Small intestine (tissue), 7 donors: ENCODE results near the gene SELENBP1. TPM values are rescaled to one million over a fixed set of nuclear protein-coding genes. Genes with fewer than 3 reads are reported as not detected.
"Not testable (repeated sequence)": the region's sequence is repeated elsewhere in the genome, so short reads cannot be mapped to it uniquely, and the experiment has no call there.

Experiments
- DNase-seq, 2 donors: peaks; one replicate each; pipeline versions ENCODE4 v3.0.0 to v3.0.0-alpha.2; 2013
- FAIRE-seq: peaks from 2 replicates; lab custom pipeline; 2012; peaks lifted over from hg19 to GRCh38; lab: Jason Lieb, UNC
- H3K27ac ChIP-seq, 3 donors: one replicate each; pipeline ENCODE4 v1.5.1; 2013; ENCODE audit warnings: low read length in 2 of 3, mild to moderate bottlenecking in 2 of 3, control low read depth in 1 of 3, inconsistent platforms in 1 of 3, low read depth in 1 of 3, moderate library complexity in 1 of 3
- H3K27me3 ChIP-seq, 3 donors: one replicate each; pipeline ENCODE4 v1.6.1; 2013; ENCODE audit warnings: low read length in 3 of 3, inconsistent platforms in 1 of 3; ENCODE audit not compliant: control insufficient read depth in 3 of 3, insufficient read depth in 3 of 3
- H3K36me3 ChIP-seq, 3 donors: one replicate each; pipeline ENCODE4 v1.6.1; 2013; ENCODE audit warnings: low read length in 3 of 3, inconsistent platforms in 1 of 3, low read depth in 1 of 3, mild to moderate bottlenecking in 1 of 3, moderate library complexity in 1 of 3; ENCODE audit not compliant: control insufficient read depth in 3 of 3, insufficient read depth in 2 of 3
- H3K4me1 ChIP-seq, 3 donors: one replicate each; pipeline ENCODE4 v1.6.1; 2013; ENCODE audit warnings: low read length in 2 of 3, inconsistent platforms in 1 of 3, low read depth in 1 of 3, mild to moderate bottlenecking in 1 of 3, moderate library complexity in 1 of 3; ENCODE audit not compliant: control insufficient read depth in 3 of 3, insufficient read depth in 2 of 3
- H3K4me3 ChIP-seq, 3 donors: one replicate each; pipeline ENCODE4 v1.5.1; 2013; ENCODE audit warnings: low read length in 3 of 3, control low read depth in 1 of 3, inconsistent platforms in 1 of 3, low read depth in 1 of 3, mild to moderate bottlenecking in 1 of 3, moderate library complexity in 1 of 3
- H3K9me3 ChIP-seq, 2 donors: one replicate each; pipeline ENCODE4 v1.6.1; 2013; ENCODE audit warnings: low read depth in 1 of 2, low read length in 1 of 2; ENCODE audit not compliant: control insufficient read depth in 2 of 2, insufficient read depth in 1 of 2
- WGBS, 3 donors: extraction: QIAGEN DNeasy Blood & Tissue Kit; methylation state at CpG; one replicate each; pipeline ENCODE4 v1.1.7; 2013; 5-methylcytosine and 5-hydroxymethylcytosine counted together
- polyA plus RNA-seq, 4 donors: library from polyadenylated mRNA; stranded (reverse) in 3 of 4; unstranded in 1 of 4; fragments of 200-250 nt in 3 of 4; fragments of 120-200 nt in 1 of 4; gene quantifications; one replicate each; pipeline versions ENCODE4 v1.2.1 to v1.2.3, GENCODE V29; 2013
- donor health status: healthy with polysubstance abuse.
- donor health status: control.
- donor health status: control.
- donor health status: Bipolar disorder and iron deficiency.
- donor health status: healthy.

SELENBP1 gene
- polyA plus RNA-seq, 4 donors = 83.7 to 302 (median 132) TPM

GRCh38 chr1:151361883-151362282 is 10.6 kb downstream of the SELENBP1 start:
- no peak for FAIRE-seq
- H3K4me3 ChIP-seq = no peak overlapping the region
- H3K9me3 ChIP-seq = peaks cover 0 to 16% of the 10 kb centered on the region in 2 donors
- DNase-seq = no peak
- no peak overlapping the region for H3K27ac ChIP-seq
- H3K27me3 ChIP-seq = no peaks in the 10 kb centered on the region
- H3K4me1 ChIP-seq = no peaks in the 10 kb centered on the region
- H3K36me3 ChIP-seq = peaks cover 0 to 41% (median 9%) of the 10 kb centered on the region in 3 donors

- DNase-seq = no peak
- Histone ChIP-seq H3K36me3 (no peaks in the 10 kb centered on the region), H3K4me1 (no peaks in the 10 kb centered on the region), H3K4me3 (no peak overlapping the region), H3K9me3 (peaks cover 0 to 7% of the 10 kb centered on the region in 2 donors), H3K27me3 (no peaks in the 10 kb centered on the region), H3K27ac (no peak overlapping the region)
- FAIRE-seq = no peak
- WGBS, 3 donors = 55 to 67% (median 61%) methylated on average over 2 of the region's 2 CpGs
Observed at GRCh38 chr1:151356696-151357095, 15.8 kb downstream of the SELENBP1 start.

GRCh38 chr1:151352021-151352718 is 20.3 kb downstream of the SELENBP1 start:
- FAIRE-seq (no peak), DNase-seq (peak in 1 of 2 donors; percentile 63)
- Histone ChIP-seq H3K36me3 (no peaks in the 10 kb centered on the region), H3K4me1 (peaks cover 0 to 5% (median 5%) of the 10 kb centered on the region in 3 donors), H3K9me3 (peaks cover 0 to 17% of the 10 kb centered on the region in 2 donors), H3K27ac (no peak overlapping the region), H3K4me3 (no peak overlapping the region), H3K27me3 (no peaks in the 10 kb centered on the region)
- 86 to 93% (median 86%) methylated on average over 6 of the region's 6 CpGs for WGBS, 3 donors

GRCh38 chr1:151350323-151350722 is 22.2 kb downstream of the SELENBP1 start:
- Histone ChIP-seq H3K4me1 (peaks cover 4 to 15% (median 8%) of the 10 kb centered on the region in 3 donors), H3K9me3 (peaks cover 0 to 17% of the 10 kb centered on the region in 2 donors)
- H3K4me3 ChIP-seq, H3K36me3 ChIP-seq, FAIRE-seq, H3K27ac ChIP-seq, DNase-seq, H3K27me3 ChIP-seq: not testable (repeated sequence)
- 93 to 98% (median 96%) methylated on average over 9 of the region's 9 CpGs for WGBS, 3 donors

GRCh38 chr1:151347523-151348246 is 24.8 kb downstream of the SELENBP1 start:
- H3K27me3 ChIP-seq = no peaks in the 10 kb centered on the region
- H3K4me1 ChIP-seq = peaks cover 4 to 15% (median 8%) of the 10 kb centered on the region in 3 donors
- peak overlapping the region; percentile 65 to 95 (median 86) for H3K27ac ChIP-seq
- FAIRE-seq = no peak
- no peak for DNase-seq
- peaks cover 0 to 14% of the 10 kb centered on the region in 2 donors for H3K9me3 ChIP-seq
- WGBS, 3 donors = 28 to 32% (median 30%) methylated on average over 12 of the region's 12 CpGs
- peak overlapping the region in 2 of 3 donors; percentile 82 for H3K4me3 ChIP-seq
- H3K36me3 ChIP-seq = peaks cover 4 to 25% (median 11%) of the 10 kb centered on the region in 3 donors

GRCh38 chr1:151346769-151347522 is 25.6 kb downstream of the SELENBP1 start, which contains the start of gene RFX5:
Gene RFX5 (minus strand): TSS chr1:151347252. CDS start chr1:151346320, 932 bp downstream.
- Histone ChIP-seq H3K27me3 (no peaks in the 10 kb centered on the region), H3K9me3 (peaks cover 0 to 12% of the 10 kb centered on the region in 2 donors), H3K4me1 (peaks cover 4 to 15% (median 8%) of the 10 kb centered on the region in 3 donors), H3K27ac (peak within 1 kb of the TSS; percentile 82 to 98 (median 95)), H3K4me3 (peak within 1 kb of the TSS; percentile 52 to 82 (median 82)), H3K36me3 (peaks cover 8 to 30% (median 12%) of the 10 kb centered on the region in 3 donors)
- WGBS, 3 donors = 0 to 1% (median 1%) methylated on average over 36 to 38 of the region's 38 CpGs
- DNase-seq = peak; percentile 97 to 99
- peak; percentile 44 for FAIRE-seq

- WGBS, 3 donors = 35 to 58% (median 49%) methylated on average over 7 of the region's 7 CpGs
- no peak for FAIRE-seq
- Histone ChIP-seq H3K27me3 (no peaks in the 10 kb centered on the region), H3K27ac (peak overlapping the region in 2 of 3 donors; percentile 95 to 98), H3K4me3 (peak overlapping the region; percentile 52 to 82 (median 82)), H3K36me3 (peaks cover 8 to 30% (median 15%) of the 10 kb centered on the region in 3 donors), H3K4me1 (peaks cover 4 to 15% (median 8%) of the 10 kb centered on the region in 3 donors), H3K9me3 (peaks cover 0 to 5% of the 10 kb centered on the region in 2 donors)
- no peak for DNase-seq
Observed at GRCh38 chr1:151346082-151346768, 26.3 kb downstream of the SELENBP1 start.
